Suprapubic skin (tissue), 4 donors: ENCODE data around the gene PIP5K1B.

Experiments used
- POLR2A ChIP-seq, 2 donors: fragments of 450-650 bp; IDR thresholded peaks; one replicate each; pipeline ENCODE4 v1.6.1; 2017; ENCODE audit warnings: antibody characterized with exemption in 2 of 2, mild to moderate bottlenecking in 2 of 2, moderate library complexity in 2 of 2
- POLR2AphosphoS5 ChIP-seq, 3 donors: sonication (generic); formaldehyde crosslinking; IDR thresholded peaks; one replicate each; pipeline ENCODE4 v1.6.1; 2017; ENCODE audit warnings: antibody characterized with exemption in 3 of 3
- TF ChIP-seq, protein P1 (sequence below), 2 donors: fragments of 200-600 bp in 1 of 2; fragments of 450-650 bp in 1 of 2; sonication (generic) in 1 of 2; IDR thresholded peaks; one replicate each; pipeline ENCODE4 v1.5.1; 2016 to 2019; ENCODE audit warnings: antibody characterized with exemption in 2 of 2, mild to moderate bottlenecking in 1 of 2, moderate library complexity in 1 of 2

DNA sequence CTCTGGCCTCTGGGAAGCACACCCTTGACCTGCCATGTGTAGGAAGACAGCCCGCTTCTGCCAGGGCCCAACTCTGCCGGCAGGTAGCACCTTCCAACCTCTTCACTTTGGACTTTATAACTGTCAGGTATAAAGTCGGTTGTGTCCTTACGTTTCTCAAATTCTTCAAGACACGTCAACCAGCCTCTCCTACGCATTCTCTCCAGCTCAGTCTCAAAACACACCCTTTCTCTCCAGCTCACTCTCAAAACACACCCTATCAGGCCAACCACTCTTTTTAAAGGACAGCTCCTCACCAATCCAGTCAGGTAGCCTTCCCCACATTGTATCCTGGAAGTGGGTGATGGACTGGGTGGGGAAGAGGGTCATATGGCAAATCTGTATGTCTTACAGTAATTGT, 344.1 kb downstream of the PIP5K1B start:
- TF ChIP-seq, protein P1, sequence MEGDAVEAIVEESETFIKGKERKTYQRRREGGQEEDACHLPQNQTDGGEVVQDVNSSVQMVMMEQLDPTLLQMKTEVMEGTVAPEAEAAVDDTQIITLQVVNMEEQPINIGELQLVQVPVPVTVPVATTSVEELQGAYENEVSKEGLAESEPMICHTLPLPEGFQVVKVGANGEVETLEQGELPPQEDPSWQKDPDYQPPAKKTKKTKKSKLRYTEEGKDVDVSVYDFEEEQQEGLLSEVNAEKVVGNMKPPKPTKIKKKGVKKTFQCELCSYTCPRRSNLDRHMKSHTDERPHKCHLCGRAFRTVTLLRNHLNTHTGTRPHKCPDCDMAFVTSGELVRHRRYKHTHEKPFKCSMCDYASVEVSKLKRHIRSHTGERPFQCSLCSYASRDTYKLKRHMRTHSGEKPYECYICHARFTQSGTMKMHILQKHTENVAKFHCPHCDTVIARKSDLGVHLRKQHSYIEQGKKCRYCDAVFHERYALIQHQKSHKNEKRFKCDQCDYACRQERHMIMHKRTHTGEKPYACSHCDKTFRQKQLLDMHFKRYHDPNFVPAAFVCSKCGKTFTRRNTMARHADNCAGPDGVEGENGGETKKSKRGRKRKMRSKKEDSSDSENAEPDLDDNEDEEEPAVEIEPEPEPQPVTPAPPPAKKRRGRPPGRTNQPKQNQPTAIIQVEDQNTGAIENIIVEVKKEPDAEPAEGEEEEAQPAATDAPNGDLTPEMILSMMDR (IDR thresholded peaks at IDR 0.05): no peak
- TF ChIP-seq POLR2A (IDR thresholded peaks at IDR 0.05): no peak
- no peak for TF ChIP-seq POLR2AphosphoS5 (IDR thresholded peaks at IDR 0.05)
